PC-3 (cell line): Measurements from ENCODE around the gene UGT2B28. TPM values are rescaled to one million over a fixed set of nuclear protein-coding genes. Genes with fewer than 3 reads are reported as not detected.
A peak's percentile ranks its signal among the peaks of the same experiment; 100 is the strongest.
"Not testable (repeated sequence)": the region's sequence is repeated elsewhere in the genome, so short reads cannot be mapped to it uniquely, and the experiment has no call there.

Experiments used
- ATAC-seq: fragments of 200-7000 bp; cut with Tn5 transposase; 2 replicates; pipeline ENCODE4 v1.9.1; 2020; ENCODE audit warnings: mild to moderate bottlenecking, moderate library complexity
- BruUV-seq: library from RNA; stranded (reverse); fragments of 400-500 nt; replicated peaks from 2 replicates; lab custom pipeline; 2021; lab: Mats Ljungman, UMichigan
- CTCF ChIA-PET: fragments of 300-600 bp; sonication (Branson Sonifier 250); formaldehyde crosslinking; loops from one replicate; lab custom pipeline; 2022; ENCODE audit warnings: antibody characterized with exemption; lab: Charles Lee
- POLR2A ChIA-PET: fragments of 300-600 bp; sonication (Branson Sonifier 250); formaldehyde crosslinking; loops from one replicate; lab custom pipeline; 2022; ENCODE audit warnings: antibody characterized with exemption; ENCODE audit not compliant: unreplicated experiment; lab: Charles Lee
- DNase-seq: peaks from one replicate; pipeline ENCODE4 v3.0.0-alpha.2; 2015
- H2AFZ ChIP-seq: fragments of 300-600 bp; sonication (generic); 2 replicates; pipeline ENCODE4 v1.6.0; 2016; ENCODE audit warnings: antibody characterized with exemption, low read length
- H3F3A ChIP-seq: fragments of 300-600 bp; sonication (generic); one replicate; pipeline ENCODE4 v1.6.0; 2017; ENCODE audit warnings: antibody characterized with exemption, low read length, control low read depth, mild to moderate bottlenecking; ENCODE audit not compliant: unreplicated experiment
- H3K27ac ChIP-seq: fragments of 300-600 bp; sonication (generic); 2 replicates; pipeline ENCODE4 v1.5.1; 2016; ENCODE audit warnings: mild to moderate bottlenecking, low read length
- H3K27me3 ChIP-seq: fragments of 300-600 bp; sonication (generic); 2 replicates; pipeline ENCODE4 v1.6.1; 2016; ENCODE audit warnings: low read length, mixed read lengths
- H3K36me3 ChIP-seq: fragments of 300-600 bp; sonication (generic); 2 replicates; pipeline ENCODE4 v1.6.1; 2016; ENCODE audit warnings: low read depth, mixed run types, low read length, mixed read lengths
- H3K4me1 ChIP-seq: fragments of 300-600 bp; sonication (generic); 2 replicates; pipeline ENCODE4 v1.5.1; 2016; ENCODE audit warnings: low read length; ENCODE audit not compliant: insufficient read depth
- H3K4me2 ChIP-seq: fragments of 300-600 bp; sonication (generic); 2 replicates; pipeline ENCODE4 v1.6.0; 2016; ENCODE audit warnings: low read length
- H3K4me3 ChIP-seq: fragments of 300-600 bp; sonication (generic); 2 replicates; pipeline ENCODE4 v1.5.1; 2016; ENCODE audit warnings: mild to moderate bottlenecking, low read length, mixed read lengths
- H3K79me2 ChIP-seq: fragments of 300-600 bp; sonication (generic); 2 replicates; pipeline ENCODE4 v1.6.1; 2017; ENCODE audit warnings: low read length, mixed read lengths
- H3K9ac ChIP-seq: fragments of 300-600 bp; sonication (generic); 2 replicates; pipeline ENCODE4 v1.6.0; 2016; ENCODE audit warnings: mild to moderate bottlenecking, low read length
- H3K9me2 ChIP-seq: fragments of 300-600 bp; sonication (generic); replicated peaks from 2 replicates; pipeline ENCODE4 v1.6.1; 2016; ENCODE audit warnings: mixed run types, low read length, mixed read lengths
- H3K9me3 ChIP-seq: fragments of 300-600 bp; sonication (generic); 2 replicates; pipeline ENCODE4 v1.6.1; 2016; ENCODE audit warnings: low read length, mixed read lengths
- H4K20me1 ChIP-seq: fragments of 300-600 bp; sonication (generic); 2 replicates; pipeline ENCODE4 v1.6.1; 2016; ENCODE audit warnings: low read length, mixed read lengths
- CTCF ChIP-seq: fragments of 300-600 bp; sonication (generic); conservative IDR thresholded peaks from 2 replicates; pipeline ENCODE4 v1.5.1; 2017; ENCODE audit warnings: antibody characterized with exemption, low read depth, mild to moderate bottlenecking, low read length
- intact Hi-C: fragments of 100-400 bp; cut with micrococcal nuclease; formaldehyde crosslinking; loops from 2 replicates; pipeline ENCODE4 v1.9.0; 2023
- total RNA-seq: library from RNA; depleted of rRNA; stranded (reverse); fragments of >200 nt; gene quantifications from 2 replicates; pipeline ENCODE4 v1.2.3, GENCODE V29; 2014; rRNA removed

The UGT2B28 gene
- total RNA-seq, 1 experiment from 2014 or later = not detected

GRCh38 chr4:69335485-69335884, 55.2 kb downstream of the UGT2B28 start:
- intact Hi-C loops = loop anchor here (2.0 to 5.0 kb wide), 2 partner anchors 282 to 837 kb away; no protein-coding TSS in a partner anchor
- H4K20me1 ChIP-seq, H3K27me3 ChIP-seq, H3K4me1 ChIP-seq, H3K9ac ChIP-seq, H3K27ac ChIP-seq, H3K36me3 ChIP-seq, POLR2A ChIA-PET, H3K4me2 ChIP-seq, H3K79me2 ChIP-seq, BruUV-seq, CTCF ChIA-PET, H3K9me2 ChIP-seq, H3K4me3 ChIP-seq, H3F3A ChIP-seq, H3K9me3 ChIP-seq, H2AFZ ChIP-seq: not testable (repeated sequence)
- peak; percentile 21 for DNase-seq
- ATAC-seq = peak; percentile 50
- TF ChIP-seq CTCF = peak; percentile 44

GRCh38 chr4:69343114-69343513, 62.8 kb downstream of the UGT2B28 start:
- H3K9ac ChIP-seq, H2AFZ ChIP-seq, H3K9me2 ChIP-seq, H4K20me1 ChIP-seq, H3K4me1 ChIP-seq, ATAC-seq, BruUV-seq, H3K4me3 ChIP-seq, intact Hi-C loops, H3K4me2 ChIP-seq, H3K27ac ChIP-seq, H3K79me2 ChIP-seq, H3K36me3 ChIP-seq, H3F3A ChIP-seq, H3K27me3 ChIP-seq, POLR2A ChIA-PET, CTCF ChIA-PET, DNase-seq, H3K9me3 ChIP-seq: not testable (repeated sequence)

- H3K9me2 ChIP-seq, POLR2A ChIA-PET, DNase-seq, CTCF ChIA-PET, intact Hi-C loops, H2AFZ ChIP-seq, BruUV-seq, H3K4me2 ChIP-seq, H3F3A ChIP-seq, H3K9me3 ChIP-seq, H3K27ac ChIP-seq, H3K4me3 ChIP-seq, H3K9ac ChIP-seq, H4K20me1 ChIP-seq, H3K36me3 ChIP-seq, H3K4me1 ChIP-seq, H3K79me2 ChIP-seq, H3K27me3 ChIP-seq, ATAC-seq: not testable (repeated sequence)
Observed at GRCh38 chr4:69343558-69344420, 63.5 kb downstream of the UGT2B28 start.

Other genes with a start within 250 kb of the UGT2B28 start
- not detected in 2 replicates for gene UGT2B7, start 184.0 kb upstream of the UGT2B28 start, total RNA-seq
- not detected in 2 replicates for gene UGT2B11, start 65.7 kb upstream of the UGT2B28 start, total RNA-seq
- not detected in 2 replicates for gene UGT2B4, start 215.4 kb downstream of the UGT2B28 start, total RNA-seq